ENCODE data around the gene KCNIP1. TPM values are rescaled to one million over a fixed set of nuclear protein-coding genes. Genes with fewer than 3 reads are reported as not detected.

The KCNIP1 gene
- total and polyA plus RNA-seq, 8 donors, result 0.20 to 0.73 (median 0.31) TPM; not detected in 3

- 66 to 75% (median 70%) methylated on average over 8 of the region's 8 CpGs for WGBS, 5 donors
- TF ChIP-seq EP300 (IDR thresholded peaks at IDR 0.05) (no peak), POLR2AphosphoS5 (IDR thresholded peaks at IDR 0.05) (no peak), CTCF (IDR thresholded peaks at IDR 0.05) (no peak), POLR2A (IDR thresholded peaks at IDR 0.05) (no peak)
- intact Hi-C loops (cut with DNase I; ENCODE audit: low total_unique reads), result no loop called here
- peaks cover 0 to 7% (median 6%) of the 10 kb centered on the region in 4 donors for H3K4me1 ChIP-seq
- DNase-seq, result no peak
- no peaks in the 10 kb centered on the region for H3K36me3 ChIP-seq
- H3K27ac ChIP-seq, result no peak overlapping the region
- H3K27me3 ChIP-seq, result peaks cover 0 to 41% (median 11%) of the 10 kb centered on the region in 3 donors
- no peak overlapping the region for H3K4me3 ChIP-seq
- H3K9me3 ChIP-seq, result no peaks in the 10 kb centered on the region
Measured at GRCh38 chr5:170508660-170509347, 5.0 kb downstream of the KCNIP1 start.

- Histone ChIP-seq H3K4me3 (no peak overlapping the region), H3K4me1 (peaks cover 0 to 2% (median under 1%) of the 10 kb centered on the region in 4 donors), H3K36me3 (no peaks in the 10 kb centered on the region), H3K9me3 (no peaks in the 10 kb centered on the region), H3K27me3 (peaks cover 0 to 36% (median 6%) of the 10 kb centered on the region in 3 donors), H3K27ac (no peak overlapping the region)
- WGBS, 5 donors, result 90 to 97% (median 93%) methylated on average over 1 of the region's 1 CpG
- intact Hi-C loops (cut with DNase I; ENCODE audit: low total_unique reads), result no loop called here
- DNase-seq, result no peak
- TF ChIP-seq POLR2AphosphoS5 (IDR thresholded peaks at IDR 0.05), result no peak
- TF ChIP-seq EP300 (IDR thresholded peaks at IDR 0.05), result no peak
- no peak for TF ChIP-seq CTCF (IDR thresholded peaks at IDR 0.05)
- TF ChIP-seq POLR2A (IDR thresholded peaks at IDR 0.05), result no peak
Measured at GRCh38 chr5:170509348-170509660, 5.5 kb downstream of the KCNIP1 start.

- no peaks in the 10 kb centered on the region for H3K9me3 ChIP-seq
- H3K4me1 ChIP-seq, result no peaks in the 10 kb centered on the region
- 84 to 93% (median 92%) methylated on average over 7 of the region's 7 CpGs for WGBS, 5 donors
- intact Hi-C loops (cut with DNase I; ENCODE audit: low total_unique reads), result no loop called here
- no peak for DNase-seq
- H3K4me3 ChIP-seq, result no peak overlapping the region
- H3K27me3 ChIP-seq, result peaks cover 0 to 28% (median 0%) of the 10 kb centered on the region in 3 donors
- no peak overlapping the region for H3K27ac ChIP-seq
- no peak for TF ChIP-seq EP300 (IDR thresholded peaks at IDR 0.05)
- no peak for TF ChIP-seq POLR2A (IDR thresholded peaks at IDR 0.05)
- TF ChIP-seq CTCF (IDR thresholded peaks at IDR 0.05), result no peak
- no peak for TF ChIP-seq POLR2AphosphoS5 (IDR thresholded peaks at IDR 0.05)
- H3K36me3 ChIP-seq, result no peaks in the 10 kb centered on the region
Measured at GRCh38 chr5:170510126-170510525, 6.3 kb downstream of the KCNIP1 start.

- no peak for DNase-seq
- 81 to 92% (median 84%) methylated on average over 5 of the region's 5 CpGs for WGBS, 5 donors
- no peak overlapping the region for H3K27ac ChIP-seq
- H3K4me3 ChIP-seq, result no peak overlapping the region
- no peak for TF ChIP-seq CTCF (IDR thresholded peaks at IDR 0.05)
- TF ChIP-seq POLR2A (IDR thresholded peaks at IDR 0.05), result no peak
- no peak for TF ChIP-seq EP300 (IDR thresholded peaks at IDR 0.05)
- TF ChIP-seq POLR2AphosphoS5 (IDR thresholded peaks at IDR 0.05), result no peak
- H3K36me3 ChIP-seq, result no peaks in the 10 kb centered on the region
- H3K27me3 ChIP-seq, result peaks cover 0 to 24% (median 0%) of the 10 kb centered on the region in 3 donors
- no peaks in the 10 kb centered on the region for H3K9me3 ChIP-seq
- intact Hi-C loops (cut with DNase I; ENCODE audit: low total_unique reads), result no loop called here
- H3K4me1 ChIP-seq, result no peaks in the 10 kb centered on the region
Measured at GRCh38 chr5:170510559-170510958, 6.7 kb downstream of the KCNIP1 start.

Data from stomach (tissue), 9 donors.